Measurements from ENCODE around the gene MGAT4B. TPM values are rescaled to one million over a fixed set of nuclear protein-coding genes. Genes with fewer than 3 reads are reported as not detected.

Gene MGAT4B
- total RNA-seq, 1 donor from 2014 or later = 93.3 TPM

- ATAC-seq (ENCODE audit: poor library complexity) (no peak), DNase-seq (no peak)
- intact Hi-C loops (cut with DNase I) = no loop called here
Measured at GRCh38 chr5:179829732-179830435, 23.2 kb upstream of the MGAT4B start.

- intact Hi-C loops (cut with DNase I) = no loop called here
- DNase-seq (no peak), ATAC-seq (ENCODE audit: poor library complexity) (no peak)
Measured at GRCh38 chr5:179828756-179829421, 22.2 kb upstream of the MGAT4B start.

- intact Hi-C loops (cut with DNase I) = no loop called here
- ATAC-seq (ENCODE audit: poor library complexity) = peak; percentile 28
Measured at GRCh38 chr5:179827680-179828079, 21.0 kb upstream of the MGAT4B start.

GRCh38 chr5:179825655-179826182, 19.1 kb upstream of the MGAT4B start:
- DNase-seq (peak; percentile 39), ATAC-seq (ENCODE audit: poor library complexity) (no peak)
- intact Hi-C loops (cut with DNase I) = no loop called here

More at GRCh38 chr5:179827680-179828079, 21.0 kb upstream of the MGAT4B start:
- peak; percentile 66 for DNase-seq

- peak; percentile 6 for DNase-seq
- intact Hi-C loops (cut with DNase I) = loop anchor here (5.0 kb wide), 1 partner anchor 33 kb away; the partner anchor contains the start of gene MRNIP
- no peak for ATAC-seq (ENCODE audit: poor library complexity)
Measured at GRCh38 chr5:179824745-179825112, 18.1 kb upstream of the MGAT4B start.

GRCh38 chr5:179823937-179824744, 17.5 kb upstream of the MGAT4B start:
- ATAC-seq (ENCODE audit: poor library complexity) (no peak), DNase-seq (peak; percentile 31)
- intact Hi-C loops (cut with DNase I) = loop anchor here (5.0 kb wide), 1 partner anchor 33 kb away; the partner anchor contains the start of gene MRNIP

GRCh38 chr5:179822444-179822990, 15.9 kb upstream of the MGAT4B start:
- intact Hi-C loops (cut with DNase I) = loop anchor here (5.0 kb wide), 1 partner anchor 35 kb away; the partner anchor contains the start of gene MRNIP
- ATAC-seq (ENCODE audit: poor library complexity) (no peak), DNase-seq (no peak)

- intact Hi-C loops (cut with DNase I) = loop anchor here (5.0 kb wide), 1 partner anchor 35 kb away; the partner anchor contains the start of gene MRNIP
- DNase-seq (no peak), ATAC-seq (ENCODE audit: poor library complexity) (no peak)
Measured at GRCh38 chr5:179822059-179822432, 15.4 kb upstream of the MGAT4B start.

GRCh38 chr5:179821298-179822058, 14.8 kb upstream of the MGAT4B start:
- peak; percentile 97 for DNase-seq
- intact Hi-C loops (cut with DNase I) = loop anchor here (5.0 kb wide), 1 partner anchor 36 kb away; the partner anchor contains the start of gene MRNIP
- ATAC-seq (ENCODE audit: poor library complexity) = peak; percentile 78

- intact Hi-C loops (cut with DNase I) = loop anchor here (5.0 kb wide), 1 partner anchor 37 kb away; the partner anchor contains the start of gene MRNIP
- ATAC-seq (ENCODE audit: poor library complexity) = peak; percentile 76
- peak; percentile 91 for DNase-seq
Measured at GRCh38 chr5:179820483-179821297, 14.0 kb upstream of the MGAT4B start, which contains the start of gene SQSTM1. TSS of gene SQSTM1 (plus strand) at chr5:179820905. CDS start at chr5:179820937, 32 bp downstream.

- ATAC-seq (ENCODE audit: poor library complexity) (no peak), DNase-seq (no peak)
- intact Hi-C loops (cut with DNase I) = loop anchor here (5.0 kb wide), 1 partner anchor 37 kb away; the partner anchor contains the start of gene MRNIP
Measured at GRCh38 chr5:179820127-179820482, 13.4 kb upstream of the MGAT4B start.

- ATAC-seq (ENCODE audit: poor library complexity) (peak; percentile 12), DNase-seq (peak; percentile 78)
- intact Hi-C loops (cut with DNase I) = loop anchor here (5.0 kb wide), 1 partner anchor 38 kb away; the partner anchor contains the start of gene MRNIP
Measured at GRCh38 chr5:179819296-179820126, 12.8 kb upstream of the MGAT4B start.

- intact Hi-C loops (cut with DNase I) = no loop called here
- DNase-seq (peak; percentile 96), ATAC-seq (ENCODE audit: poor library complexity) (peak; percentile 73)
Measured at GRCh38 chr5:179818746-179819295, 12.2 kb upstream of the MGAT4B start.

- intact Hi-C loops (cut with DNase I) = no loop called here
- DNase-seq (no peak), ATAC-seq (ENCODE audit: poor library complexity) (no peak)
Measured at GRCh38 chr5:179817890-179818745, 11.5 kb upstream of the MGAT4B start.

- no peak for DNase-seq
- intact Hi-C loops (cut with DNase I) = no loop called here
- no peak for ATAC-seq (ENCODE audit: poor library complexity)
Measured at GRCh38 chr5:179817470-179817840, 10.8 kb upstream of the MGAT4B start.
